Testis (tissue), 3 donors: ENCODE measurements around the gene DNM1L. TPM values are rescaled to one million over a fixed set of nuclear protein-coding genes. Genes with fewer than 3 reads are reported as not detected.

Experiments used
- DNase-seq: peaks from one replicate; pipeline ENCODE4 v3.0.0-alpha.2; 2019
- H3K27ac ChIP-seq, 2 donors: fragments of 200-600 bp; sonication (generic); one replicate each; pipeline ENCODE4 v1.5.1; 2019
- H3K27me3 ChIP-seq: fragments of 200-600 bp; sonication (generic); one replicate; pipeline ENCODE4 v1.5.1; 2019
- H3K36me3 ChIP-seq: fragments of 200-600 bp; sonication (generic); one replicate; pipeline ENCODE4 v1.5.1; 2017; ENCODE audit warnings: low read depth; ENCODE audit errors: missing control alignments
- H3K4me1 ChIP-seq: fragments of 200-600 bp; sonication (generic); one replicate; pipeline ENCODE4 v1.5.1; 2019
- H3K4me3 ChIP-seq, 2 donors: fragments of 200-600 bp; sonication (generic); one replicate each; pipeline ENCODE4 v1.5.1; 2017 to 2019
- H3K9me3 ChIP-seq: fragments of 200-600 bp; sonication (generic); one replicate; pipeline ENCODE4 v1.5.1; 2017
- CTCF ChIP-seq, 3 experiments: fragments of 450-650 bp in 2 of 3; fragments of 200-600 bp in 1 of 3; sonication (generic) in 1 of 3; IDR thresholded peaks; one replicate each; pipeline ENCODE4 v1.5.1; 2016 to 2019; ENCODE audit warnings: antibody characterized with exemption in 3 of 3, mild to moderate bottlenecking in 2 of 3, moderate library complexity in 1 of 3
- POLR2A ChIP-seq: fragments of 450-650 bp; IDR thresholded peaks from one replicate; pipeline ENCODE4 v1.6.1; 2017; ENCODE audit warnings: antibody characterized with exemption, mild to moderate bottlenecking, moderate library complexity
- WGBS, 2 donors: methylation state at CpG; one replicate each; pipeline ENCODE4 v1.1.5; 2018; 5-methylcytosine and 5-hydroxymethylcytosine counted together
- intact Hi-C: fragments of 100-400 bp; cut with DNase I; formaldehyde crosslinking; loops from one replicate; pipeline ENCODE4 v1.15.1; 2023; ENCODE audit warnings: low total_unique reads
- polyA plus RNA-seq: library from polyadenylated mRNA; stranded (reverse); fragments of 350-450 nt; fragmentation: Illumina TruSeq; extraction: RNeasy Lipid Tissue Mini Kit (QIAGEN cat#74804); gene quantifications from one replicate; pipeline ENCODE4 v1.2.3, GENCODE V29; 2014; ENCODE audit warnings: low read depth, low replicate concordance; ENCODE audit not compliant: insufficient read depth
- total RNA-seq, 2 donors: library from RNA; depleted of rRNA; stranded (reverse); fragments of >200 nt; gene quantifications; one replicate each; pipeline ENCODE4 v1.2.3, GENCODE V29; 2016

The DNM1L gene
- total and polyA plus RNA-seq, 3 donors from 2014 or later, result 64.9 to 92.4 (median 75.5) TPM

- no peak for DNase-seq
- intact Hi-C loops, result no loop called here
- Histone ChIP-seq H3K27ac (no peak overlapping the region), H3K9me3 (no peaks in the 10 kb centered on the region), H3K4me1 (no peaks in the 10 kb centered on the region), H3K4me3 (no peak overlapping the region), H3K27me3 (no peaks in the 10 kb centered on the region), H3K36me3 (no peaks in the 10 kb centered on the region)
- TF ChIP-seq CTCF (IDR thresholded peaks at IDR 0.05) (no peak), POLR2A (no peak)
Observed at GRCh38 chr12:32702473-32702872, 23.4 kb downstream of the DNM1L start.

GRCh38 chr12:32702946-32703345, 23.8 kb downstream of the DNM1L start:
- no peaks in the 10 kb centered on the region for H3K4me1 ChIP-seq
- no peak overlapping the region for H3K4me3 ChIP-seq
- H3K27ac ChIP-seq, result no peak overlapping the region
- no peaks in the 10 kb centered on the region for H3K27me3 ChIP-seq
- 56 to 84% methylated on average over 1 of the region's 1 CpG for WGBS, 2 donors
- intact Hi-C loops, result no loop called here
- H3K9me3 ChIP-seq, result no peaks in the 10 kb centered on the region
- DNase-seq, result no peak
- no peaks in the 10 kb centered on the region for H3K36me3 ChIP-seq
- TF ChIP-seq CTCF (IDR thresholded peaks at IDR 0.05) (no peak), POLR2A (no peak)

- no peaks in the 10 kb centered on the region for H3K36me3 ChIP-seq
Observed at GRCh38 chr12:32705783-32706182, 26.7 kb downstream of the DNM1L start.

GRCh38 chr12:32706335-32707024, 27.4 kb downstream of the DNM1L start:
- WGBS, 2 donors, result 71 to 81% methylated on average over 2 of the region's 2 CpGs
- Histone ChIP-seq H3K9me3 (no peaks in the 10 kb centered on the region), H3K27me3 (no peaks in the 10 kb centered on the region), H3K27ac (no peak overlapping the region), H3K4me1 (no peaks in the 10 kb centered on the region), H3K4me3 (no peak overlapping the region), H3K36me3 (no peaks in the 10 kb centered on the region)
- intact Hi-C loops, result no loop called here
- no peak for DNase-seq
- TF ChIP-seq POLR2A, result no peak
- no peak for TF ChIP-seq CTCF (IDR thresholded peaks at IDR 0.05)

More at GRCh38 chr12:32705783-32706182, 26.7 kb downstream of the DNM1L start:
- no peak for TF ChIP-seq POLR2A
- no peak for TF ChIP-seq CTCF (IDR thresholded peaks at IDR 0.05)
- Histone ChIP-seq H3K9me3 (no peaks in the 10 kb centered on the region), H3K4me3 (no peak overlapping the region), H3K4me1 (no peaks in the 10 kb centered on the region), H3K27ac (no peak overlapping the region), H3K27me3 (no peaks in the 10 kb centered on the region)
- intact Hi-C loops, result no loop called here
- DNase-seq, result no peak

GRCh38 chr12:32708926-32709325, 29.8 kb downstream of the DNM1L start:
- no peaks in the 10 kb centered on the region for H3K36me3 ChIP-seq
- no peaks in the 10 kb centered on the region for H3K27me3 ChIP-seq
- no peak overlapping the region for H3K27ac ChIP-seq
- no peaks in the 10 kb centered on the region for H3K4me1 ChIP-seq
- intact Hi-C loops, result no loop called here
- no peak overlapping the region for H3K4me3 ChIP-seq
- WGBS, 2 donors, result 69 to 80% methylated on average over 2 of the region's 2 CpGs
- no peaks in the 10 kb centered on the region for H3K9me3 ChIP-seq
- TF ChIP-seq POLR2A, result no peak
- TF ChIP-seq CTCF (IDR thresholded peaks at IDR 0.05), result no peak
- DNase-seq, result no peak
